Regular cardiac myocyte (primary cell): ENCODE results near the gene RUNDC3A. TPM values are rescaled to one million over a fixed set of nuclear protein-coding genes. Genes with fewer than 3 reads are reported as not detected.

Experiments used
- total RNA-seq: library from RNA; depleted of rRNA; stranded (reverse); fragments of >200 nt; gene quantifications from 2 replicates; pipeline ENCODE4 v1.2.3, GENCODE V29; 2014

Gene RUNDC3A
- total RNA-seq, result 0.56 TPM in 1 of 2 replicates, not detected in the other

GRCh38 chr17:44308320-44308818 is at the start of gene RUNDC3A:
TSS of gene RUNDC3A (plus strand) at chr17:44308601. CDS start at chr17:44308833, 232 bp downstream.

GRCh38 chr17:44267818-44268490 is 40.4 kb upstream of the RUNDC3A start, which contains the start of gene SLC4A1:
TSS of gene SLC4A1 (minus strand) at chr17:44268135. CDS start at chr17:44262866, 5,269 bp downstream.

GRCh38 chr17:44324571-44325275 is 16.3 kb downstream of the RUNDC3A start, which contains the start of gene SLC25A39:
TSS of gene SLC25A39 (minus strand) at chr17:44324823. CDS start at chr17:44323562, 1,261 bp downstream.

GRCh38 chr17:44344939-44345453 is 36.6 kb downstream of the RUNDC3A start, which contains the start of gene GRN:
TSS of gene GRN (plus strand) at chr17:44345302. CDS start at chr17:44349165, 3,863 bp downstream.

GRCh38 chr17:44363613-44364159 is 55.3 kb downstream of the RUNDC3A start, which contains the start of gene FAM171A2:
TSS of gene FAM171A2 (minus strand) at chr17:44363853. CDS start at chr17:44363714, 139 bp downstream.

Other genes with a start within 250 kb of the RUNDC3A start
- 36.9 and 50.4 TPM in 2 replicates for gene LSM12, start 241.9 kb upstream of the RUNDC3A start, total RNA-seq
- 12.7 and 17.4 TPM in 2 replicates for gene G6PC3, start 237.9 kb upstream of the RUNDC3A start, total RNA-seq
- 24.2 and 56.7 TPM in 2 replicates for gene HDAC5, start 185.0 kb upstream of the RUNDC3A start, total RNA-seq
- gene HROB, start 166.7 kb upstream of the RUNDC3A start, total RNA-seq, result 1.1 and 3.6 TPM in 2 replicates
- under 0.01 TPM in 2 replicates for gene ASB16, start 137.9 kb upstream of the RUNDC3A start, total RNA-seq
- 25.5 and 28.8 TPM in 2 replicates for gene TMUB2, start 121.6 kb upstream of the RUNDC3A start, total RNA-seq
- 32.1 and 40.5 TPM in 2 replicates for gene ATXN7L3, start 108.7 kb upstream of the RUNDC3A start, total RNA-seq
- gene UBTF, start 88.9 kb upstream of the RUNDC3A start, total RNA-seq, result 31.3 and 58.1 TPM in 2 replicates
- not detected in 2 replicates for gene SLC4A1, start 40.5 kb upstream of the RUNDC3A start, total RNA-seq
- gene SLC25A39, start 16.2 kb downstream of the RUNDC3A start, total RNA-seq, result 61.2 and 83.4 TPM in 2 replicates
- 97.6 and 303 TPM in 2 replicates for gene GRN, start 36.7 kb downstream of the RUNDC3A start, total RNA-seq
- 1.5 and 4.8 TPM in 2 replicates for gene FAM171A2, start 55.3 kb downstream of the RUNDC3A start, total RNA-seq
- 0.56 TPM in 1 of 2 replicates, not detected in the other for gene ITGA2B, start 81.0 kb downstream of the RUNDC3A start, total RNA-seq
- 9.8 and 13.8 TPM in 2 replicates for gene GPATCH8, start 194.8 kb downstream of the RUNDC3A start, total RNA-seq
- 14.8 and 17.8 TPM in 2 replicates for gene FZD2, start 248.9 kb downstream of the RUNDC3A start, total RNA-seq